NCI-H1092 (cell line): ENCODE results near the gene UBE3C.
"Not testable (repeated sequence)": the region's sequence is repeated elsewhere in the genome, so short reads cannot be mapped to it uniquely, and the experiment has no call there.

ENCODE experiments used
- DNase-seq: peaks from one replicate; lab custom pipeline; 2025; lab: John Stamatoyannopoulos, UW

Gene UBE3C

DNA sequence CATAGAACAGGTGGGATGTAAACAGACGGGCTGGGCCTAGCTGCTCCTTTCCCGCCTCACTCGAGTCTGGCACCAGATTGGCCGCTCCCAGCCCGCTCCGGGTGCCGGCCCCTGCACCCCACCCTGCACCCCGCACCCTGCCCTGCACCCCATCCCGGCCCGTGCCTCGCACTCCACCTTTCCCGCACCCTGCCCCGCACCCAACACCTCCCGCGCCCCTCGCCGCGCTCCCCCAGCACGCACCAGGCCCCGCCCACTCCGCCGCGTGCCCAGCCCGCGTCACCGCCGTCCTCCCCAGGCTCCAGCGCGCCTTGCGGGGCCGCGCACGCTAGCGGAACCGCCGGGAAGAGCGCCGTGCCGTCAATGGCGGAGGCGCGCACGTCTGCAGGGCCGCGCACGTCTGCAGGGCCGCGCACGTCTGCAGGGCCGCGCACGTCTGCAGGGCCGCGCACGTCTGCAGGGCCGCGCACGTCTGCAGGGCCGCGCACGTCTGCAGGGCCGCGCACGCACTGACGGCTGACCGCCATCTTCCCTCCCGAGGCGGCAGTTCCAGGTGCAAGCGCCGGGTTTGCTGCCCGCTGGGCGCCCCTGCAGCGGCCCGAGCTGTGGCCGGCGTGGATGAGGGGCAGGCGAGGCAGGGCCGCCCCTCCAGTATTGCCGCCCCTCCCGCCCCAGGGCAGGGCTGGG, at the start of gene UBE3C:
TSS of gene UBE3C (plus strand) at position 503 of the 687 bp plus-strand sequence. CDS start 347 bp downstream, outside the sequence.
- peak; percentile 92 for DNase-seq

GRCh38 chr7:157089100-157089610, 49.6 kb upstream of the UBE3C start:
- DNase-seq: no peak

DNA sequence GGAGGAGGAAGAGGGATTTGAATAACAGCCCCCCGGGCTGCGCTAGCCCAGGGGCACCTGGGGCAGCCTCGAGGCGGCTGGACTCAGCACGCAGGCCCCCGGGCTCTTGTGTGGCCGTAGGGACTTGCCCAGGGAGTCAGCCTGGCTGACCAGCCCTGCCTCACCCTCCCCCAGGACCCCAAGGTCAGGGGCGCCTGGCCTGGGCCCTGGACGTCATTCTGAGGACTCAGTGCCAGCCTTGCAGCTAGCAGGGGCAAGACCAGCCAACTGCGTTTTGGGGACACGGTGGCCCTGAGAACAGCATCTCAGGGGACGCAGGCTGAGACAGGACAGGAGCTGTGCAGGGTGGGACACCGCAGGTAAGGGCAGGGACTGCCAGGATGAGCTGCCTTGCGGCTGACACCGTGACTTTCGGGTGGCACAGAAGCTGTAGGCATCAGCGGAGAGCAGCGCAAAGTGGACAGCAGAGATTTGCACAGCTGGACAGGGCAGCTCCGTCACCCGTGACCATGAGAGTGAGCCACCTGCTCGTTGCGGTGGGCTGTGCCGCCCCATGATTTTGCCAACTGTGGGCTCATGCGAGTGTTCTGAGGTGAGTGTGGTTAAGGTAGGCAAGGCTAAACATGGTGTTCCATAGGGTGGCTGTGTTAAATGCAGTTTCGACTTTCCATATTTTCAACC, 48.1 kb upstream of the UBE3C start:
- no peak for DNase-seq

- no peak for DNase-seq
Measured at GRCh38 chr7:157096286-157097055, 42.3 kb upstream of the UBE3C start.

DNA sequence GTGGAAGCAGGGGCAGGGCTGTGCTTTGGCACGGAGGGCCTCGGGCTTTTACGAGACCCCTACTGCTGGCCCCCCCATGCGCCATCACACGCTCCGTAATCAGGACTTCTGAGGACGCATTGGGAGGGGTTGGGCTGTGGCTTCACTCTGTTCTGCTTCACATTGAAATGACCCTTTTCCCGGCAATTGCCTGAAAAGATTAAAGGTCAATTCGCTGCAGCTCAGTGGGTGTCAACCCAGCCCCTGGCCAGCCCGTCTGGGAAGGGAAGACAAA, 41.7 kb upstream of the UBE3C start:
- no peak for DNase-seq

DNA sequence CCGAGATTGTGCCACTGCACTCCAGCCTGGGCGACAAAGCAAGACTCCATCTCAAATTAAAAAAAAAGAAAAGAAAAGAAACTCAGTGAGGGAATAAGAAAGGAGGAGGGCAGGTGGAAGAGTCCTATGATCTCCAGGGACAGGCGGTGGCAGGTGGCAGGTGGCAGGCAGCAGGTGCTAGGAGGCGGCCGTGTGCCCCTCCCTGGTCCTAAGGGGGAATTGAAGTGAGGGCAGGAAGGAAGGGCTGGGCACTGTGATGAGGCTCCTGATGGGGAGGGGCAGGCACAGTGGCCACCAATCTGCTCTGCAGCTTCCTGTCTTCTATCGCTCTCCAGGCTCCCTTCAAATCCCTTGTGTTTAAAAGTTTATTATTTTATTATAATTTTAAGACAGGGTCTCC, 41.2 kb upstream of the UBE3C start:
- no peak for DNase-seq

GRCh38 chr7:157100005-157100404, 38.7 kb upstream of the UBE3C start:
- not testable (repeated sequence) for DNase-seq

GRCh38 chr7:157103641-157104040, 35.1 kb upstream of the UBE3C start:
- DNase-seq: not testable (repeated sequence)

DNA sequence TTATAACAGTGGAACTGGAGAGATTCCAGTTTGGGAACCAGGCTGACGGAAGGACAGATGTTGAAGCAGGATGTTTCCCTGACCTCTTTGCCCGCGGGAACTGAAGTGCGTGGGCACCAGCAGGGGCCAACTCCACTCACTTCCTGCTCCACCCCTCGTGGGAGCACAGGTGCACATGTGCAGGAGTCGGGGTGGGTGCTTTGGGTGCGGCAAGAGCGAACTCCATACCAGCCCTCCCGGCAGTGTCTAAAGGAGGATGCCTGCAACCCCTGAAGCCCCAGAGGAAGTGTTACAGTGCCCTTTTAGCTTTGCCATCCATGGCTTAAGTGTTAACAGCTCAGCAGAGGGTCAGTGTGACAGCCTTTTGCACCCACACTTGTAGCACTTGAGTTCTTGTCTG, 27.4 kb upstream of the UBE3C start:
- no peak for DNase-seq

DNA sequence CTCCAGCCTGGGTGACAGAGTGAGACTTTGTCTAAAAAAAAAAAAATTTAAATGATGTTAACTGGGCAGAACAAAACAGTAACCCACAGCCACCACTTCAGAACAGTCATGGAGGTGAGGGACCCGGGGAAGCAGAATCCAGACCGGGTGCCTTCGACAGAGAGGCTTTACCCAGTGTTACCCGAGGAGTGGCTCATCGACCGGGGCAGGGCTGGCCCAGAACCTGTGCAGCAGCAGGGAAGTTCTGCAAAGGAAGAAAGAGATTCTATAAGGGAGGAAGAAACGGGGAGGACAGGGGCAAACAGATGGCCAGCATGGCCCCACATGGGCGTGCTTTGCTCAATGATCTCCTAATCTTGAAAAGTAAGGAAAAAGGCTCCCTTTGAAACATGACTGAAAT, 26.0 kb upstream of the UBE3C start:
- no peak for DNase-seq

- no peak for DNase-seq
Measured at GRCh38 chr7:157113607-157114006, 25.1 kb upstream of the UBE3C start.

DNA sequence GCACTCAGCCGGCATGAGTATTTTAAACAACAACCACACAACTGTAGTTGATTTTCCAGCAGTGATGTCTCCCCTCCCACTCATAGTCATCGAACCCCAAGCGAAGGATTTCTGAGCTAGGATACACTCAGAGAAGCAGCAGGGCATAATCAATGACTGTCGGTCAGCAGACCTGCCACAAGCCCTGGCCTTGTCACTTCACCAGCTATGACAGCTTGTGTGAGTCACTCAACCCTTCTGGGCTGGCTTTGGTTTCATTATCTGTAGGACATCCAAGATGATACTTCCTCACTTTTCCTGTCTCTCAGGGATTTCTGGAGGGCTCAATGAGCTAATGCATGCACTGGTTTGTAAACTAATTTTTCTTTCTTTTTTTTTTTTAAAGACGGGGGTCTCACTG, 22.0 kb upstream of the UBE3C start:
- DNase-seq: no peak

GRCh38 chr7:157117796-157118195, 20.9 kb upstream of the UBE3C start:
- DNase-seq: no peak

- DNase-seq: no peak
Measured at GRCh38 chr7:157120181-157120580, 18.5 kb upstream of the UBE3C start.

GRCh38 chr7:157121184-157121715, 17.5 kb upstream of the UBE3C start:
- no peak for DNase-seq

DNA sequence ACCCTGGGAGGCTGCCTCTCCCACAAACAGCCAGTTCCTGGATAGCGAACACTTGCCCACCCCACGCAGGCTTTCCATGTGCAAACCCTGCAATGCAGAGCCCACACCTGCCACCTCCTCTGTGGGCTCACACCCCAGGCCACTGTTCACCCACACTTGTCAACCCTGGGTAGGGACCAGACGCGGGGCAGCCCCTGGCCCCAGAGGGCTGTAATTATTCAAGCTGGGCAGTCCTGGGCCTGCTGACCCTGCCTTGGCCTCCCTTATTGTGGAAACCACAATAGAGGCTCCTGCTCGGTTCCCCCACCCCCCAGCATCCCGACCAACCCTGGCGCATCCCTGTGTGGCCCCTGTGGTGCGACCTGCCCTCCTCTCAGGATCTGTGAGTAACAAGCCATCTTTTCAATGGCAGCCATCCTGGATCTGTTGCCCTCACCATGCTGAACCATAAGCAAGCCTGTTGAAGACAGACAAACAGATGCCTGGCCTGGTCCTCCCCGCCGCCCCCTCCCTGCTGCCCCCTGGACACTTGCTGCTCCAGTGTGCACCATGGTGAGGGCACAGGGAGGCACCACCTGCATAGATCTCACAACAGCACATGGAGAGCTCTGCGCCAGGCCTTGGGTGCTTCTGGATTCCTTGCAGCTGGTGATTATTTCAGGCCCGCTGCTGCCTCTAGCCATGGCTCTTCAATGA, 15.8 kb upstream of the UBE3C start:
- DNase-seq: no peak

DNA sequence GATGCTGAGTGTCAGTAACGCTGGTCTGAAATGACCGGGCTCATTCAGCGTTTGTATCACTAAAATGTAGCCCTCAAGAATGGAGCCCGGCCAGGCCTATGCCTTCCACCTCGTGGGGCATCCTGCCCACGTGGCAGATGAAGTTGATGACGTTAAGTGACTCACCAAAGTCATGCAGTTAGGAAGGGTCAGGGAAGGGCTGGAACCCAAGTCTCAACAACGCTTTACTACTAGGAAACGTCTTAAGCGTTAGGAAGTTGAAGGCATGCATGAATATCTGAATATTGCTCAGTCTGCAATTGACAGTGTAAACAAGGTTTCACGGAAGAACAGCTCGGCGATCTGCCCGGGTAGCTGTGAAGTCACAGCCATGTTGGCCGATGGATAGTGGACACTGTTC, 14.0 kb upstream of the UBE3C start:
- no peak for DNase-seq

GRCh38 chr7:157125376-157126223, 13.1 kb upstream of the UBE3C start:
- no peak for DNase-seq

DNA sequence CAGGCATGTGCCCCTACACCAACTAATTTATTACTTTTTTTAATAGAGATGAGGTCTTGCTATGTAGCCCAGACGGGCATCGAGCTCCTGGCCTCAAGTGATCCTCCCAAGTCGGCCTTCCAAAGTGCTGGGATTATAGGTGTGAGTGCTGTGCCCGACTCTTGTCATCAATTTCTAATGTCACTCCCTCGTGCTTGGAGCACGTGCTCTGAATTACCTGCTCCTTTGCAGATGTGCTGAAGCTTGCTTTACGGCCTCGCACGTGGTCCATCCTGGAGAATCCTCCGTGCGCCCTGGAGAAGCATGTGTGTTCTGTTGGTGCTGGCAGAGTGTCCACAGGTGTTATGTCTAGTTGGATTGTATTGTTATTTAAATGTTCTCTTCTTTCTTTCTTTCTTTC, 11.8 kb upstream of the UBE3C start:
- DNase-seq: no peak

DNA sequence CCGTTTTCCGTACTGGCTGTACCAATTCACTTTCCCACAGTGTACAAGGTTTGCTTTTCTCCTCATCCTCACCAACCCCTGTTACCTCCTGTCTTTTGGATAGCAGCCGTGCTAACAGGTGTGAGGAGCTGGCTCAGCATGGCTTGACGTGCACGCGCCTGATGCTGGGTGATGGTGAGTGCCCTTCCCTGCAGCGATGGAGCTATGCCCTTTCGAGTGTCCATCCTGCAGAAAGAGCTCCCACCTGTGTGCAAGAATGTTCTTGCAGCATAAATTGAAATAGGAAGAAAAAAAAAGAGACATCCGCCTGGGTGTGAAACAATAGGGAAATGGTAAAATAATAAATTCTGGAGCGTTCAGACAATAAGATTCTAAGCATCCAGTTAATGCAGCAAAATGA, 9.5 kb upstream of the UBE3C start:
- no peak for DNase-seq

GRCh38 chr7:157129907-157130460, 8.7 kb upstream of the UBE3C start:
- DNase-seq: no peak
